GM18907 (cell line): ENCODE measurements around the gene CCDC177.

Source experiments
- ATAC-seq: cut with Tn5 transposase; IDR thresholded peaks from one replicate; pipeline ENCODE4 v1.9.1; 2021; ENCODE audit warnings: mild to moderate bottlenecking, moderate library complexity; ENCODE audit not compliant: unreplicated experiment

The CCDC177 gene

GRCh38 chr14:69569859-69570258 lies 4.8 kb downstream of the CCDC177 start:
- no peak for ATAC-seq

- ATAC-seq, result no peak
These were observed 7.1 kb downstream of the CCDC177 start for GRCh38 chr14:69567563-69567962.

- no peak for ATAC-seq
These were observed 12.8 kb downstream of the CCDC177 start for GRCh38 chr14:69561893-69562292.

GRCh38 chr14:69560826-69561225 lies 13.8 kb downstream of the CCDC177 start:
- ATAC-seq, result no peak

GRCh38 chr14:69559581-69560011 lies 15.1 kb downstream of the CCDC177 start:
- no peak for ATAC-seq

- no peak for ATAC-seq
These were observed 15.9 kb downstream of the CCDC177 start for GRCh38 chr14:69558774-69559173.

- no peak for ATAC-seq
These were observed 20.2 kb downstream of the CCDC177 start for GRCh38 chr14:69554500-69554899.

GRCh38 chr14:69553252-69553651 lies 21.4 kb downstream of the CCDC177 start:
- no peak for ATAC-seq

- ATAC-seq, result no peak
These were observed 23.2 kb downstream of the CCDC177 start for GRCh38 chr14:69551511-69551910.

- ATAC-seq, result no peak
These were observed 26.1 kb downstream of the CCDC177 start for GRCh38 chr14:69548566-69548965.

GRCh38 chr14:69547701-69548348 lies 26.8 kb downstream of the CCDC177 start:
- no peak for ATAC-seq

GRCh38 chr14:69543341-69544115 lies 31.1 kb downstream of the CCDC177 start:
- no peak for ATAC-seq

- no peak for ATAC-seq
These were observed 32.4 kb downstream of the CCDC177 start for GRCh38 chr14:69542311-69542710.

- ATAC-seq, result no peak
These were observed 33.9 kb downstream of the CCDC177 start for GRCh38 chr14:69540654-69541335.

GRCh38 chr14:69539631-69540410 lies 34.9 kb downstream of the CCDC177 start:
- ATAC-seq, result no peak

GRCh38 chr14:69538766-69539165 lies 35.9 kb downstream of the CCDC177 start:
- ATAC-seq, result no peak

GRCh38 chr14:69537900-69538299 lies 36.8 kb downstream of the CCDC177 start:
- ATAC-seq, result no peak

GRCh38 chr14:69536971-69537370 lies 37.7 kb downstream of the CCDC177 start:
- no peak for ATAC-seq

- no peak for ATAC-seq
These were observed 39.3 kb downstream of the CCDC177 start for GRCh38 chr14:69535230-69535848.

- no peak for ATAC-seq
These were observed 41.9 kb downstream of the CCDC177 start for GRCh38 chr14:69532561-69533340.
